ENCODE measurements around the gene SAMD4A. TPM values are rescaled to one million over a fixed set of nuclear protein-coding genes. Genes with fewer than 3 reads are reported as not detected.
A peak's percentile ranks its signal among the peaks of the same experiment; 100 is the strongest.

The SAMD4A gene
- total and polyA plus RNA-seq, 11 donors, result 45.0 to 247 (median 138) TPM

- H3K9me3 ChIP-seq, result no peaks in the 10 kb centered on the region
- DNase-seq, result no peak
- H3K4me1 ChIP-seq, result peaks cover 19 to 97% (median 73%) of the 10 kb centered on the region in 12 donors
- ATAC-seq, result no peak
- H3K27ac ChIP-seq, result peak overlapping the region; percentile 82 to 90 (median 86)
- intact Hi-C loops (cut with DNase I), result loop anchor here in 6 of 10 donors (2.0 to 5.0 kb wide), 4 partner anchors 34 to 84 kb away; partner anchors contain the start of gene SAMD4A (in 3 of the 6)
- H3K36me3 ChIP-seq, result no peaks in the 10 kb centered on the region
- 64 to 71% (median 67%) methylated on average over 5 of the region's 5 CpGs for WGBS, 4 donors
- no peaks in the 10 kb centered on the region for H3K27me3 ChIP-seq
- peak overlapping the region in 1 of 12 donors; percentile 23 for H3K4me3 ChIP-seq
- TF ChIP-seq CTCF (IDR thresholded peaks at IDR 0.05) (no peak), POLR2A (IDR thresholded peaks at IDR 0.05) (no peak)
Observed at GRCh38 chr14:54650959-54651351, 84.0 kb downstream of the SAMD4A start.

- H3K27me3 ChIP-seq, result no peaks in the 10 kb centered on the region
- H3K4me3 ChIP-seq, result peak overlapping the region in 2 of 12 donors; percentile 31 to 37
- intact Hi-C loops (cut with DNase I), result loop anchor here in 6 of 10 donors (2.0 to 5.0 kb wide), 5 partner anchors 23 to 84 kb away; partner anchors contain the start of gene SAMD4A (in 3 of the 6)
- no peak for ATAC-seq
- H3K27ac ChIP-seq, result peak overlapping the region; percentile 82 to 90 (median 86)
- DNase-seq, result no peak
- peaks cover 19 to 97% (median 70%) of the 10 kb centered on the region in 12 donors for H3K4me1 ChIP-seq
- no peaks in the 10 kb centered on the region for H3K9me3 ChIP-seq
- no peak for TF ChIP-seq POLR2A (IDR thresholded peaks at IDR 0.05)
- TF ChIP-seq CTCF (IDR thresholded peaks at IDR 0.05), result no peak
- no peaks in the 10 kb centered on the region for H3K36me3 ChIP-seq
- 37 to 55% (median 49%) methylated on average over 4 of the region's 4 CpGs for WGBS, 4 donors
Observed at GRCh38 chr14:54651649-54652048, 84.7 kb downstream of the SAMD4A start.

- 2 to 12% (median 5%) methylated on average over 6 of the region's 6 CpGs for WGBS, 4 donors
- TF ChIP-seq CTCF (IDR thresholded peaks at IDR 0.05) (no peak), POLR2A (IDR thresholded peaks at IDR 0.05) (no peak)
- Histone ChIP-seq H3K27me3 (no peaks in the 10 kb centered on the region), H3K4me3 (peak overlapping the region in 9 of 12 donors; percentile 7 to 47 (median 31)), H3K9me3 (no peaks in the 10 kb centered on the region), H3K4me1 (peaks cover 19 to 98% (median 70%) of the 10 kb centered on the region in 12 donors), H3K27ac (peak overlapping the region; percentile 82 to 90 (median 86)), H3K36me3 (no peaks in the 10 kb centered on the region)
- intact Hi-C loops (cut with DNase I), result loop anchor here in 6 of 10 donors (2.0 to 5.0 kb wide), 4 partner anchors 23 to 85 kb away; partner anchors contain the start of gene SAMD4A (in 3 of the 6)
- peak; percentile 81 to 90 (median 89) for DNase-seq
- ATAC-seq, result peak; percentile 87 to 93 (median 90)
Observed at GRCh38 chr14:54652188-54652587, 85.3 kb downstream of the SAMD4A start.

- Histone ChIP-seq H3K4me1 (peaks cover 19 to 98% (median 70%) of the 10 kb centered on the region in 12 donors), H3K9me3 (no peaks in the 10 kb centered on the region), H3K27ac (peak overlapping the region; percentile 82 to 90 (median 86)), H3K27me3 (no peaks in the 10 kb centered on the region), H3K36me3 (no peaks in the 10 kb centered on the region), H3K4me3 (peak overlapping the region in 10 of 12 donors; percentile 7 to 47 (median 30))
- no peak for TF ChIP-seq CTCF (IDR thresholded peaks at IDR 0.05)
- TF ChIP-seq POLR2A (IDR thresholded peaks at IDR 0.05), result no peak
- 12 to 28% (median 17%) methylated on average over 11 of the region's 11 CpGs for WGBS, 4 donors
- DNase-seq (peak in 3 of 5 donors; percentile 41 to 72 (median 50)), ATAC-seq (peak in 3 of 4 donors; percentile 6 to 31 (median 17))
- intact Hi-C loops (cut with DNase I), result loop anchor here in 6 of 10 donors (2.0 to 5.0 kb wide), 4 partner anchors 22 to 85 kb away; partner anchors contain the start of gene SAMD4A (in 3 of the 6)
Observed at GRCh38 chr14:54652605-54653052, 85.7 kb downstream of the SAMD4A start.
